CD4-positive, alpha-beta T cell (primary cell): ENCODE results near the gene PHF11. TPM values are rescaled to one million over a fixed set of nuclear protein-coding genes. Genes with fewer than 3 reads are reported as not detected.

ENCODE experiments used
- ATAC-seq: fragments of 200-7000 bp; cut with Tn5 transposase; one replicate; pipeline ENCODE4 v1.10.0; 2022; ENCODE audit warnings: mild to moderate bottlenecking; ENCODE audit not compliant: poor library complexity
- CTCF ChIA-PET: fragments of 350-600 bp; sonication (Branson Sonifier 250); formaldehyde crosslinking; loops from one replicate; lab custom pipeline; 2021; ENCODE audit warnings: antibody characterized with exemption, inconsistent platforms; lab: Charles Lee
- POLR2A ChIA-PET: fragments of 350-600 bp; sonication (Branson Sonifier 250); formaldehyde crosslinking; loops from one replicate; lab custom pipeline; 2021; ENCODE audit warnings: antibody characterized with exemption, inconsistent platforms; lab: Charles Lee
- DNase-seq, 14 experiments: peaks; one replicate each; pipeline ENCODE4 v3.0.0-alpha.2; 2013 to 2020; ENCODE audit warnings: mixed read lengths in 2 of 14
- H3K27ac ChIP-seq, 2 donors: one replicate each; pipeline versions ENCODE4 v1.5.1 to v1.7.0; 2013; ENCODE audit warnings: low read length in 2 of 2, low read depth in 1 of 2, mild to moderate bottlenecking in 1 of 2
- H3K27me3 ChIP-seq, 2 experiments: 1 replicate in 1 of 2; 2 replicates in 1 of 2; pipeline versions ENCODE4 v1.6.1 to v1.7.0; 2013; ENCODE audit warnings: low read length in 2 of 2, control low read depth in 1 of 2, mild to moderate bottlenecking in 1 of 2, moderate library complexity in 1 of 2; ENCODE audit not compliant: insufficient read depth in 2 of 2, control insufficient read depth in 1 of 2
- H3K36me3 ChIP-seq: one replicate; pipeline ENCODE4 v1.6.1; 2013; ENCODE audit warnings: low read length, control low read depth; ENCODE audit not compliant: insufficient read depth
- H3K4me1 ChIP-seq: one replicate; pipeline ENCODE4 v1.6.1; 2013; ENCODE audit warnings: low read length, control low read depth; ENCODE audit not compliant: insufficient read depth
- H3K4me3 ChIP-seq: one replicate; pipeline ENCODE4 v1.5.1; 2013; ENCODE audit warnings: mild to moderate bottlenecking, low read length, moderate library complexity
- H3K9me3 ChIP-seq, 2 experiments: 1 replicate in 1 of 2; 2 replicates in 1 of 2; pipeline versions ENCODE4 v1.6.1 to v1.7.0; 2013; ENCODE audit warnings: low read length in 2 of 2, mild to moderate bottlenecking in 2 of 2, control low read depth in 1 of 2, moderate library complexity in 1 of 2; ENCODE audit not compliant: control insufficient read depth in 1 of 2, insufficient read depth in 1 of 2
- H3K27ac Mint-ChIP-seq: one replicate; pipeline ENCODE4 v1.8.0; 2020; ENCODE audit warnings: mixed read lengths
- H3K27me3 Mint-ChIP-seq: one replicate; pipeline ENCODE4 v1.8.0; 2021; ENCODE audit warnings: mixed read lengths
- H3K36me3 Mint-ChIP-seq: one replicate; pipeline ENCODE4 v1.8.0; 2021; ENCODE audit warnings: low read depth, mixed read lengths
- H3K4me1 Mint-ChIP-seq: one replicate; pipeline ENCODE4 v1.8.0; 2021; ENCODE audit warnings: low read depth, mixed read lengths
- H3K4me3 Mint-ChIP-seq: one replicate; pipeline ENCODE4 v1.8.0; 2020; ENCODE audit warnings: mild to moderate bottlenecking, mixed read lengths
- H3K9me3 Mint-ChIP-seq: one replicate; pipeline ENCODE4 v1.8.0; 2020; ENCODE audit warnings: mixed read lengths
- intact Hi-C, 2 experiments: fragments of 100-400 bp; cut with DNase I in 1 of 2; cut with micrococcal nuclease in 1 of 2; formaldehyde crosslinking; loops; one replicate each; pipeline versions ENCODE4 v1.15.1 to v1.9.0; 2023 to 2025; cut with DNase I, micrococcal nuclease
- total RNA-seq, 174 experiments: library from RNA in 2 of 174; stranded (reverse) in 2 of 174; gene quantifications; one replicate each; pipeline ENCODE4 v1.2.3 and lab custom pipeline; 2021 to 2026
- TF ChIP-seq, protein P1 (sequence below): fragments of 200-600 bp; IDR thresholded peaks from one replicate; pipeline ENCODE4 v1.8.0; 2022; ENCODE audit warnings: antibody characterized with exemption, mild to moderate bottlenecking

PHF11 gene
- total RNA-seq, 2 experiments from 2014 or later, result 105 TPM

DNA sequence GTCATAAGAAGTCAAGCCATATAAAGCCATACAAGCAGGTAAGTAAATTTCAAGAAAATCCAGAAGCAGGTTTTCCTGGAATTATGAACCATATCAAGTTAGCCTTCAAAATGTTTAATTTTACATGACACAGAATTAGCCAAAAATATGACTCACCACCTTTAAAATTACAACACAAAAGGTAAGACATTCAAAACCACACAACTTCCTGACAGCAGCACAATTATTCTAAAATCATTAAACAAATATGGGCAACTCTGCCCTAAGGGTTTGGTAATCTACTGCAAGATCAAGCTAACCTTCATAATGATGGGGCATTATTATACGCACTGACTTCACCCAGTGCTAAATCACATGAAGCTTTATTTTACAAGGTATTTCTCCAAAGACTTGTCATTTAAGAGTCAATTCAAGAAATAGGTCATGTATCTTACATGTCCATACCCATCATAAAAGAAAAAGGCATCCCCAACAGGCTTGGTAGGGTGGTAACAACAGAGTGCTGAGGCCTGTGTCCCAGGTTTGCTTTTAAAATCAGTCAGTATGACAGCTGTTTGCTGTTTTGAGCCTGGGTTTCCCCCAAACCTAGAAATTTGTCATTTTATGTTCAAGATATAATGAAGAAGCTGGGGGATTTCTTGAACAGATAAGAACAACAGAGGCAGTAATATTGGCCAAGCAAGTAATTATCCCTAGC lies 74.4 kb downstream of the PHF11 start:
- peak overlapping the region; percentile 26 for H3K27ac Mint-ChIP-seq
- H3K36me3 Mint-ChIP-seq, result peaks cover 20% of the 10 kb centered on the region
- Histone ChIP-seq H3K4me1 (peaks cover 18% of the 10 kb centered on the region), H3K27ac (peak overlapping the region in 1 of 2 donors; percentile 52), H3K9me3 (no peaks in the 10 kb centered on the region), H3K4me3 (no peak overlapping the region), H3K27me3 (no peaks in the 10 kb centered on the region), H3K36me3 (peaks cover 10% of the 10 kb centered on the region)
- CTCF ChIA-PET, result interaction anchor here (0.6 to 1.2 kb wide), 3 partner anchors 9 to 234 kb away, joined by 3 to 5 read pairs (median 4); no protein-coding TSS in a partner anchor
- TF ChIP-seq, protein P1, sequence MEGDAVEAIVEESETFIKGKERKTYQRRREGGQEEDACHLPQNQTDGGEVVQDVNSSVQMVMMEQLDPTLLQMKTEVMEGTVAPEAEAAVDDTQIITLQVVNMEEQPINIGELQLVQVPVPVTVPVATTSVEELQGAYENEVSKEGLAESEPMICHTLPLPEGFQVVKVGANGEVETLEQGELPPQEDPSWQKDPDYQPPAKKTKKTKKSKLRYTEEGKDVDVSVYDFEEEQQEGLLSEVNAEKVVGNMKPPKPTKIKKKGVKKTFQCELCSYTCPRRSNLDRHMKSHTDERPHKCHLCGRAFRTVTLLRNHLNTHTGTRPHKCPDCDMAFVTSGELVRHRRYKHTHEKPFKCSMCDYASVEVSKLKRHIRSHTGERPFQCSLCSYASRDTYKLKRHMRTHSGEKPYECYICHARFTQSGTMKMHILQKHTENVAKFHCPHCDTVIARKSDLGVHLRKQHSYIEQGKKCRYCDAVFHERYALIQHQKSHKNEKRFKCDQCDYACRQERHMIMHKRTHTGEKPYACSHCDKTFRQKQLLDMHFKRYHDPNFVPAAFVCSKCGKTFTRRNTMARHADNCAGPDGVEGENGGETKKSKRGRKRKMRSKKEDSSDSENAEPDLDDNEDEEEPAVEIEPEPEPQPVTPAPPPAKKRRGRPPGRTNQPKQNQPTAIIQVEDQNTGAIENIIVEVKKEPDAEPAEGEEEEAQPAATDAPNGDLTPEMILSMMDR, result no peak
- peak in 1 of 14 experiments; percentile 42 for DNase-seq
- ATAC-seq, result peak; percentile 65
- no peaks in the 10 kb centered on the region for H3K9me3 Mint-ChIP-seq
- intact Hi-C loops, result no loop called here
- POLR2A ChIA-PET, result interaction anchor here (1.4 kb wide), 1 partner anchor 16 kb away, joined by 5 read pairs; the partner anchor contains the start of gene RCBTB1
- no peaks in the 10 kb centered on the region for H3K27me3 Mint-ChIP-seq
- no peak overlapping the region for H3K4me3 Mint-ChIP-seq
- H3K4me1 Mint-ChIP-seq, result peaks cover 26% of the 10 kb centered on the region

DNA sequence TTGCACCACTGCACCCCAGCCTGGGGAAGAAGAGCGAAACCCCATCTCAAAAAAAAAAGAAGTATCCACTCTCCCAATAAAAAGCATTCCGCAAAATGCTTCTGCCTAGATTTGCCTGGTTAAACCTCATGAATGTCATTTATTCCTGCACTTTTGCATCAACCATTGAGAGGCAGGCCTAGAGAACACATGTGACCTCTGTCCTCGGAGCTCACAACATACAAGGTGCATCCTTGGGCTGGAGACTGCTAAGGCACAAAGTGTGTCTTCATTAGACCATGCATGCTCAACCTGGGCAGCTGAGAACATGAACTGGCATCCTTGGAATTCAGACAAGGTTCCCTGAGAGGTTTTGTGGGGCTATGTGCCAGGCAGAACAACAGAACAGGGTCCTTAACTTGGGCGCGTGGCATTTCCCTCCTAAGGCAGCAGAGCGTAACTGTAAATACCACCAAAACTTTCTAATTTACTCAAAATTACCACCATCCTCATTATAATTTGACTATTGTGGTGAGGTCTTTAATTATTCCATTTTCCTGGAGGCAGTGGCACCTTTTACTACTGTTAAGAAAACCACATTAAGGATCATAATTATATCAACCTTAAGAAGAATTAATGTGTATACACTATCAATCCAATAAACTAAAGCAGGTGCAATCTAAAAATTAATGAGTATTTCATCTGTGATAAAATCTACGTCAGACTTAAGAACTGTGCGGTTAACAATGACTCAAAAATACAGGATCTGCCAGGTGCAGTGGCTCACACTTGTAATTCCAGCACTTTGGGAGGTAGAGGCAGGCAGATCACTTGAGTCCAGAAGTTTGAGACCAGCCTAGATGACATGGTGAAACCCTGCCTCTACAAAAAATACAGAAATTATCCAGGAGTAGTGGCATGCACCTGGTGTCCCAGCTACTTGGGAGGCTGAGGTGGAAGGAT lies 75.8 kb downstream of the PHF11 start:
- intact Hi-C loops, result no loop called here
- DNase-seq (no peak), ATAC-seq (no peak)
- H3K36me3 ChIP-seq, result peaks cover 6% of the 10 kb centered on the region
- Mint-ChIP-seq H3K27me3 (no peaks in the 10 kb centered on the region), H3K4me1 (peaks cover 26% of the 10 kb centered on the region), H3K4me3 (no peak overlapping the region), H3K9me3 (no peaks in the 10 kb centered on the region), H3K36me3 (peaks cover 15% of the 10 kb centered on the region), H3K27ac (peak overlapping the region; percentile 17)
- CTCF ChIA-PET, result interaction anchor here (0.9 kb wide), 1 partner anchor 11 kb away, joined by 3 read pairs; no protein-coding TSS in a partner anchor
- no peaks in the 10 kb centered on the region for H3K9me3 ChIP-seq
- no peak overlapping the region for H3K27ac ChIP-seq
- H3K4me3 ChIP-seq, result no peak overlapping the region
- TF ChIP-seq, protein P1, result no peak
- no peaks in the 10 kb centered on the region for H3K27me3 ChIP-seq
- POLR2A ChIA-PET, result interaction anchor here (0.7 to 1.5 kb wide), 2 partner anchors 128 to 232 kb away, joined by 3 to 4 read pairs; partner anchors contain the start of genes CAB39L and SETDB2
- peaks cover 18% of the 10 kb centered on the region for H3K4me1 ChIP-seq

Other genes starting within 250 kb of the PHF11 start
- 10 to 100 TPM in 1 of 2 experiments, 1 to 10 TPM in 1; 9.1 to 11.3 TPM for gene CDADC1, start 248.0 kb upstream of the PHF11 start, total RNA-seq
- gene CAB39L, start 51.9 kb upstream of the PHF11 start, total RNA-seq, result 1 to 10 TPM; 1.9 to 2.5 TPM
- 10 to 100 TPM; 10.8 to 11.5 TPM for gene SETDB2, start 51.7 kb upstream of the PHF11 start, total RNA-seq
- 10 to 100 TPM; 10.3 to 11.4 TPM for gene RCBTB1, start 89.6 kb downstream of the PHF11 start, total RNA-seq
- gene ARL11, start 132.6 kb downstream of the PHF11 start, total RNA-seq, result under 1 TPM; 0.11 to 0.14 TPM
- gene EBPL, start 195.5 kb downstream of the PHF11 start, total RNA-seq, result 10 to 100 TPM; 22.3 to 23.2 TPM